Right lobe of liver (tissue), 4 donors: ENCODE data around the gene URAD.

Source experiments
- POLR2A ChIP-seq: fragments of 450-650 bp; IDR thresholded peaks from one replicate; pipeline ENCODE4 v1.6.1; 2017; ENCODE audit warnings: antibody characterized with exemption, mild to moderate bottlenecking
- TF ChIP-seq, protein P1 (sequence below), 4 donors: fragments of 200-600 bp in 3 of 4; fragments of 450-650 bp in 1 of 4; IDR thresholded peaks; one replicate each; pipeline versions ENCODE4 v1.5.1 to v1.8.0; 2016 to 2022; ENCODE audit warnings: antibody characterized with exemption in 4 of 4, mild to moderate bottlenecking in 2 of 4
- donor health status: DM: no; HTN: no; CAD: no.
- donor health status: DM: no; HTN: no; CAD: no.
- donor health status: DM: no; HTN: yes; CAD: no.

DNA sequence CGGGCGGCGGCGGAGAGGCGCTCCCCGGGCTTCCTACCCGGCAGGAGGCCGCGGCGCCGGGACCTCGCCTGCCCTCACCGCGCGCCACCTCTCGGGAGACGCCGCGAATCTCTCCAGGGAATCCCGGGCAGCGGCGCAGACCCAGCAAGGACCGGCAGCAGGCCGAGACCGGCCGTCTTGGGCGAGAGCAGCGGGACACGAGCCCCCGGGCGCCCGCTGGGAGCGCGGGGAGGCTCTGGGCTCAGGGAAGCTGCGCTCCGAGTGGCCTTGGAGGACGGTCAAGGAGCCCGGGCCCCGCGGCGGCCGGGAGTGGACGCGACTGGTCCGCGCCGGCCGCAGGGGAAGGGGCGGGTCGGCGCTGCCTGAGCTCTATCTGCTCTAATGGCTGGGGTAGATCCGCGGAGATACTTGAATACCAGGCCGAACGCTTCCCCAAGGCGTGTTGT is 34.1 kb downstream of the URAD start:
- peak; percentile 54 for TF ChIP-seq POLR2A
- TF ChIP-seq, protein P1, sequence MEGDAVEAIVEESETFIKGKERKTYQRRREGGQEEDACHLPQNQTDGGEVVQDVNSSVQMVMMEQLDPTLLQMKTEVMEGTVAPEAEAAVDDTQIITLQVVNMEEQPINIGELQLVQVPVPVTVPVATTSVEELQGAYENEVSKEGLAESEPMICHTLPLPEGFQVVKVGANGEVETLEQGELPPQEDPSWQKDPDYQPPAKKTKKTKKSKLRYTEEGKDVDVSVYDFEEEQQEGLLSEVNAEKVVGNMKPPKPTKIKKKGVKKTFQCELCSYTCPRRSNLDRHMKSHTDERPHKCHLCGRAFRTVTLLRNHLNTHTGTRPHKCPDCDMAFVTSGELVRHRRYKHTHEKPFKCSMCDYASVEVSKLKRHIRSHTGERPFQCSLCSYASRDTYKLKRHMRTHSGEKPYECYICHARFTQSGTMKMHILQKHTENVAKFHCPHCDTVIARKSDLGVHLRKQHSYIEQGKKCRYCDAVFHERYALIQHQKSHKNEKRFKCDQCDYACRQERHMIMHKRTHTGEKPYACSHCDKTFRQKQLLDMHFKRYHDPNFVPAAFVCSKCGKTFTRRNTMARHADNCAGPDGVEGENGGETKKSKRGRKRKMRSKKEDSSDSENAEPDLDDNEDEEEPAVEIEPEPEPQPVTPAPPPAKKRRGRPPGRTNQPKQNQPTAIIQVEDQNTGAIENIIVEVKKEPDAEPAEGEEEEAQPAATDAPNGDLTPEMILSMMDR (IDR thresholded peaks at IDR 0.05), result no peak
